NB4 (cell line): ENCODE data around the gene SHROOM2.

Experiments
- POLR2A ChIP-seq: IDR thresholded peaks from 2 replicates; pipeline ENCODE4 v1.6.1; 2011; ENCODE audit warnings: mild to moderate bottlenecking; ENCODE audit not compliant: insufficient read length; ENCODE audit errors: extremely low read depth
- TF ChIP-seq, protein P1 (sequence below): IDR thresholded peaks from 2 replicates; pipeline ENCODE4 v1.6.1; 2011; ENCODE audit warnings: low read depth, low read length
- TF ChIP-seq, protein P2 (sequence below): IDR thresholded peaks from one replicate; pipeline ENCODE4 v1.5.1; 2012; ENCODE audit warnings: low read depth, low read length

- no peak for TF ChIP-seq POLR2A
- TF ChIP-seq, protein P1, sequence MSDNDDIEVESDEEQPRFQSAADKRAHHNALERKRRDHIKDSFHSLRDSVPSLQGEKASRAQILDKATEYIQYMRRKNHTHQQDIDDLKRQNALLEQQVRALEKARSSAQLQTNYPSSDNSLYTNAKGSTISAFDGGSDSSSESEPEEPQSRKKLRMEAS = no peak
- TF ChIP-seq, protein P2, sequence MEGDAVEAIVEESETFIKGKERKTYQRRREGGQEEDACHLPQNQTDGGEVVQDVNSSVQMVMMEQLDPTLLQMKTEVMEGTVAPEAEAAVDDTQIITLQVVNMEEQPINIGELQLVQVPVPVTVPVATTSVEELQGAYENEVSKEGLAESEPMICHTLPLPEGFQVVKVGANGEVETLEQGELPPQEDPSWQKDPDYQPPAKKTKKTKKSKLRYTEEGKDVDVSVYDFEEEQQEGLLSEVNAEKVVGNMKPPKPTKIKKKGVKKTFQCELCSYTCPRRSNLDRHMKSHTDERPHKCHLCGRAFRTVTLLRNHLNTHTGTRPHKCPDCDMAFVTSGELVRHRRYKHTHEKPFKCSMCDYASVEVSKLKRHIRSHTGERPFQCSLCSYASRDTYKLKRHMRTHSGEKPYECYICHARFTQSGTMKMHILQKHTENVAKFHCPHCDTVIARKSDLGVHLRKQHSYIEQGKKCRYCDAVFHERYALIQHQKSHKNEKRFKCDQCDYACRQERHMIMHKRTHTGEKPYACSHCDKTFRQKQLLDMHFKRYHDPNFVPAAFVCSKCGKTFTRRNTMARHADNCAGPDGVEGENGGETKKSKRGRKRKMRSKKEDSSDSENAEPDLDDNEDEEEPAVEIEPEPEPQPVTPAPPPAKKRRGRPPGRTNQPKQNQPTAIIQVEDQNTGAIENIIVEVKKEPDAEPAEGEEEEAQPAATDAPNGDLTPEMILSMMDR = no peak
These were observed 39.0 kb downstream of the SHROOM2 start for GRCh38 chrX:9825129-9825790.
